ENCODE measurements around the gene HHAT. TPM values are rescaled to one million over a fixed set of nuclear protein-coding genes. Genes with fewer than 3 reads are reported as not detected.

Gene HHAT
- total and polyA plus RNA-seq, 2 donors (not counting 3 experiments of a cell fraction or from before 2014, with no cell fraction given), result 2.4 to 4.3 TPM

- no peak overlapping the region for H3K4me2 ChIP-seq (ENCODE audit: insufficient read depth, low read length)
Observed at GRCh38 chr1:210588946-210589345, 260.2 kb downstream of the HHAT start.

More at GRCh38 chr1:210588946-210589345, 260.2 kb downstream of the HHAT start:
- Histone ChIP-seq H3K9ac (replicated peaks; ENCODE audit: extremely low read depth, insufficient read depth, low read length) (no peak overlapping the region), H3K9me1 (replicated peaks; ENCODE audit: control insufficient read depth, extremely low read depth, insufficient read depth, low read length) (no peaks in the 10 kb centered on the region), H3K36me3 (ENCODE audit: control insufficient read depth in 2 of 2, extremely low read depth in 1 of 2, insufficient read depth in 2 of 2, low read length in 2 of 2) (no peaks in the 10 kb centered on the region), H2AFZ (ENCODE audit: low read depth, low read length) (no peak overlapping the region), H3K4me1 (ENCODE audit: control insufficient read depth, extremely low read depth, insufficient read depth, low read length) (no peaks in the 10 kb centered on the region), H3K27me3 (ENCODE audit: control insufficient read depth in 2 of 2, insufficient read depth in 2 of 2, low read length in 2 of 2) (no peaks in the 10 kb centered on the region), H3K79me2 (ENCODE audit: control insufficient read depth, insufficient read depth, low read length) (no peaks in the 10 kb centered on the region), H4K20me1 (replicated peaks; ENCODE audit: control insufficient read depth, extremely low read depth, insufficient read depth, low read length) (no peaks in the 10 kb centered on the region), H3K9me3 (replicated peaks; ENCODE audit: control insufficient read depth, insufficient read depth, low read length) (no peaks in the 10 kb centered on the region), H3K27ac (ENCODE audit: insufficient read depth, low read depth, low read length) (no peak overlapping the region), H3K4me3 (replicated peaks in 1 of 3; ENCODE audit: insufficient read depth in 1 of 3, low read depth in 1 of 3, low read length in 3 of 3) (no peak overlapping the region)
- no peak for TF ChIP-seq CTCF (IDR thresholded peaks at IDR 0.05; ENCODE audit: extremely low read depth in 1 of 2, insufficient read depth in 1 of 2, low read depth in 1 of 2, low read length in 2 of 2)
- no peak for TF ChIP-seq EZH2 (IDR thresholded peaks at IDR 0.05; ENCODE audit: borderline replicate concordance, low read depth, low read length, severe bottlenecking)
- no peak for TF ChIP-seq MYC (IDR thresholded peaks at IDR 0.05; ENCODE audit: low read depth, low read length)
- no peak for TF ChIP-seq POLR2AphosphoS5 (IDR thresholded peaks at IDR 0.05; ENCODE audit: insufficient read depth, low read depth, low read length)
- TF ChIP-seq GATA2 (IDR thresholded peaks at IDR 0.05; ENCODE audit: insufficient read depth, insufficient read length, low read depth, low read length), result no peak
- no peak for TF ChIP-seq MAX (IDR thresholded peaks at IDR 0.05; ENCODE audit: insufficient read depth, insufficient read length)
- TF ChIP-seq POLR2A (IDR thresholded peaks at IDR 0.05; ENCODE audit: low read depth, low read length), result no peak
- TF ChIP-seq FOS (IDR thresholded peaks at IDR 0.05; ENCODE audit: borderline replicate concordance, insufficient read depth, low read length), result no peak
- no peak for TF ChIP-seq JUN (IDR thresholded peaks at IDR 0.05; ENCODE audit: borderline replicate concordance, insufficient read depth, insufficient read length, low read depth)
- no TSS peak for BruUV-seq (replicated peaks)
- POLR2A ChIA-PET, result no interaction called here
- dilution Hi-C loops (cut with MboI; ENCODE audit: extremely low pct_ligation_motif_present, low sequenced_read_pairs), result no loop called here
- no peak for FAIRE-seq
- CTCF ChIA-PET, result no interaction called here
- intact Hi-C loops (cut with micrococcal nuclease), result no loop called here
- DNase-seq (ENCODE audit: low read depth, low spot score), result no peak
